GM06990 (cell line): ENCODE data around the gene UBE2L3.

Source experiments
- DNase-seq: peaks from one replicate; pipeline ENCODE4 v3.0.0-alpha.2; 2011; ENCODE audit not compliant: insufficient read length; ENCODE audit errors: extremely low read depth
- H3K27me3 ChIP-seq: replicated peaks from 2 replicates; pipeline ENCODE4 v1.6.0; 2011; ENCODE audit warnings: low read length; ENCODE audit not compliant: control insufficient read depth, insufficient read depth
- H3K36me3 ChIP-seq: 2 replicates; pipeline ENCODE4 v1.5.1; 2011; ENCODE audit warnings: low read length; ENCODE audit not compliant: control insufficient read depth, insufficient read depth
- H3K4me3 ChIP-seq: replicated peaks from 2 replicates; pipeline ENCODE4 v1.5.1; 2011; ENCODE audit warnings: low read depth, mild to moderate bottlenecking, control low read depth, low read length
- CTCF ChIP-seq: IDR thresholded peaks from 2 replicates; pipeline ENCODE4 v1.5.1; 2011; ENCODE audit warnings: low read length, control low read depth, mild to moderate bottlenecking, inconsistent platforms; ENCODE audit not compliant: insufficient read depth, poor library complexity, severe bottlenecking

UBE2L3 gene

GRCh38 chr22:21626073-21626734 lies 58.7 kb downstream of the UBE2L3 start:
- H3K4me3 ChIP-seq, result no peak overlapping the region
- peaks cover 25% of the 10 kb centered on the region for H3K36me3 ChIP-seq
- no peak for DNase-seq
- no peak for TF ChIP-seq CTCF
- no peaks in the 10 kb centered on the region for H3K27me3 ChIP-seq

GRCh38 chr22:21626735-21627469 lies 59.4 kb downstream of the UBE2L3 start:
- Histone ChIP-seq H3K36me3 (peaks cover 25% of the 10 kb centered on the region), H3K27me3 (no peaks in the 10 kb centered on the region), H3K4me3 (no peak overlapping the region)
- no peak for TF ChIP-seq CTCF
- no peak for DNase-seq

- H3K4me3 ChIP-seq, result peak overlapping the region; percentile 99
- no peaks in the 10 kb centered on the region for H3K27me3 ChIP-seq
- peaks cover 15% of the 10 kb centered on the region for H3K36me3 ChIP-seq
- no peak for DNase-seq
- no peak for TF ChIP-seq CTCF
Observed at GRCh38 chr22:21628386-21629254, 61.1 kb downstream of the UBE2L3 start.

GRCh38 chr22:21629255-21630149 lies 62.0 kb downstream of the UBE2L3 start, which contains the start of gene YDJC:
Gene YDJC (minus strand): TSS chr22:21630022. CDS start chr22:21630014, 8 bp downstream.
- DNase-seq, result peak; percentile 94
- Histone ChIP-seq H3K27me3 (no peaks in the 10 kb centered on the region), H3K4me3 (peak within 1 kb of the TSS; percentile 99), H3K36me3 (peaks cover 12% of the 10 kb centered on the region)
- peak; percentile 83 for TF ChIP-seq CTCF

GRCh38 chr22:21631025-21631424 lies 63.5 kb downstream of the UBE2L3 start:
- Histone ChIP-seq H3K36me3 (peaks cover 7% of the 10 kb centered on the region), H3K4me3 (no peak overlapping the region), H3K27me3 (no peaks in the 10 kb centered on the region)
- DNase-seq, result no peak
- no peak for TF ChIP-seq CTCF
